Hepatocyte (in vitro differentiated cells): Measurements from ENCODE around the gene WHAMM. TPM values are rescaled to one million over a fixed set of nuclear protein-coding genes. Genes with fewer than 3 reads are reported as not detected.
"Not testable (repeated sequence)": the region's sequence is repeated elsewhere in the genome, so short reads cannot be mapped to it uniquely, and the experiment has no call there.

Source experiments
- DNase-seq: peaks from one replicate; pipeline ENCODE4 v3.0.0-alpha.2; 2016; ENCODE audit warnings: low spot score
- H2AFZ ChIP-seq: fragments of 200-600 bp; sonication (generic); 2 replicates; pipeline ENCODE4 v1.6.0; 2016; ENCODE audit warnings: antibody characterized with exemption, mild to moderate bottlenecking
- H3K27ac ChIP-seq: fragments of 200-600 bp; sonication (generic); 2 replicates; pipeline ENCODE4 v1.5.1; 2016; ENCODE audit warnings: mild to moderate bottlenecking
- H3K27me3 ChIP-seq: fragments of 200-600 bp; sonication (generic); 2 replicates; pipeline ENCODE4 v1.6.1; 2016
- H3K36me3 ChIP-seq: fragments of 200-600 bp; sonication (generic); replicated peaks from 2 replicates; pipeline ENCODE4 v1.5.1; 2016; ENCODE audit warnings: low read depth; ENCODE audit not compliant: insufficient read depth
- H3K4me1 ChIP-seq: fragments of 200-600 bp; sonication (generic); 2 replicates; pipeline ENCODE4 v1.5.1; 2016; ENCODE audit warnings: mild to moderate bottlenecking, moderate library complexity; ENCODE audit not compliant: insufficient read depth
- H3K4me2 ChIP-seq: fragments of 200-600 bp; sonication (generic); 2 replicates; pipeline ENCODE4 v1.6.0; 2016
- H3K4me3 ChIP-seq: fragments of 200-600 bp; sonication (generic); 2 replicates; pipeline ENCODE4 v1.5.1; 2016; ENCODE audit warnings: mild to moderate bottlenecking
- H3K79me2 ChIP-seq: fragments of 200-600 bp; sonication (generic); 2 replicates; pipeline ENCODE4 v1.6.0; 2017; ENCODE audit warnings: mild to moderate bottlenecking
- H3K9me2 ChIP-seq: fragments of 200-600 bp; sonication (generic); replicated peaks from 2 replicates; pipeline ENCODE4 v1.6.0; 2017; ENCODE audit warnings: mild to moderate bottlenecking; ENCODE audit not compliant: insufficient read depth
- H3K9me3 ChIP-seq: fragments of 200-600 bp; sonication (generic); 2 replicates; pipeline ENCODE4 v1.5.1; 2016; ENCODE audit warnings: low read depth, mild to moderate bottlenecking
- H4K20me1 ChIP-seq: fragments of 200-600 bp; sonication (generic); 2 replicates; pipeline ENCODE4 v1.6.0; 2016; ENCODE audit warnings: mild to moderate bottlenecking; ENCODE audit not compliant: insufficient read depth, poor library complexity, severe bottlenecking
- CTCF ChIP-seq: fragments of 200-600 bp; sonication (generic); IDR thresholded peaks from 2 replicates; pipeline ENCODE4 v1.5.1; 2016; ENCODE audit warnings: antibody characterized with exemption, mild to moderate bottlenecking; ENCODE audit not compliant: poor library complexity
- EZH2 ChIP-seq: fragments of 200-600 bp; sonication (generic); IDR thresholded peaks from 2 replicates; pipeline ENCODE4 v1.6.1; 2016; ENCODE audit warnings: antibody characterized with exemption, mild to moderate bottlenecking, borderline replicate concordance
- EZH2phosphoT487 ChIP-seq: fragments of 200-600 bp; sonication (generic); IDR thresholded peaks from one replicate; pipeline ENCODE4 v1.6.1; 2018; ENCODE audit warnings: antibody characterized with exemption, mild to moderate bottlenecking, low read depth, moderate library complexity; ENCODE audit not compliant: unreplicated experiment, severe bottlenecking
- whole genome bisulfite sequencing: methylation state at CpG from one replicate; pipeline ENCODE4 v1.1.6; 2016; ENCODE audit warnings: low lambda C conversion rate; ENCODE audit errors: missing lambda C conversion rate; 5-methylcytosine and 5-hydroxymethylcytosine counted together
- polyA plus RNA-seq: library from polyadenylated mRNA; unstranded; fragments of >200 nt; fragmentation: Nextera tagmentation; extraction: Ambion mirVana; gene quantifications from 2 replicates; pipeline ENCODE4 v1.2.1, GENCODE V29; 2016
- total RNA-seq: library from RNA; depleted of rRNA; stranded (reverse); fragments of >200 nt; gene quantifications from 2 replicates; pipeline ENCODE4 v1.2.3, GENCODE V29; 2014

The WHAMM gene
- total and polyA plus RNA-seq, 2 experiments from 2014 or later: 5.3 to 8.0 TPM

DNA sequence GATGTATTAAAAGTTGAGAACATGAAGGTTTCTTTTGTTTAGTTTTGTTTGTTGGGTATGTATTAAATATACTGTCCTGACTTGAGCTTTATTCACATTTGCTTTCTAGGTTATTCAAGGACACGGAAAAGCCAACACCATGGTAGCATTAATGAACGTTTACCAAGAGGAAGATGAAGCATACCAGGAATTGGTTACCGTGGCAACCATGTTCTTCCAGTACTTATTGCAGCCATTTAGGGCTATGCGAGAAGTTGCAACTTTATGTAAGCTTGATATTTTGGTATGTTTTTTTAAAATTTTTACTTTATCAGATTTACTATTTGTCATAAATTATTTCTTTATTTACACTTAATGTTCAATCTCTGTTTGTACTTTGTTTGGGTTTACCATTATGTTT lies 3.6 kb downstream of the WHAMM start:
- TF ChIP-seq EZH2 (no peak), EZH2phosphoT487 (no peak), CTCF (no peak)
- H3K4me1 ChIP-seq: peaks cover 8% of the 10 kb centered on the region
- peaks cover 31% of the 10 kb centered on the region for H4K20me1 ChIP-seq
- H3K4me3 ChIP-seq: no peak overlapping the region
- H2AFZ ChIP-seq: no peak overlapping the region
- WGBS: 85% methylated on average over 4 of the region's 4 CpGs
- no peaks in the 10 kb centered on the region for H3K9me2 ChIP-seq
- H3K27me3 ChIP-seq: no peaks in the 10 kb centered on the region
- peaks cover 55% of the 10 kb centered on the region for H3K79me2 ChIP-seq
- H3K36me3 ChIP-seq: no peaks in the 10 kb centered on the region
- no peak overlapping the region for H3K27ac ChIP-seq
- H3K9me3 ChIP-seq: no peaks in the 10 kb centered on the region
- H3K4me2 ChIP-seq: no peak overlapping the region
- no peak for DNase-seq

DNA sequence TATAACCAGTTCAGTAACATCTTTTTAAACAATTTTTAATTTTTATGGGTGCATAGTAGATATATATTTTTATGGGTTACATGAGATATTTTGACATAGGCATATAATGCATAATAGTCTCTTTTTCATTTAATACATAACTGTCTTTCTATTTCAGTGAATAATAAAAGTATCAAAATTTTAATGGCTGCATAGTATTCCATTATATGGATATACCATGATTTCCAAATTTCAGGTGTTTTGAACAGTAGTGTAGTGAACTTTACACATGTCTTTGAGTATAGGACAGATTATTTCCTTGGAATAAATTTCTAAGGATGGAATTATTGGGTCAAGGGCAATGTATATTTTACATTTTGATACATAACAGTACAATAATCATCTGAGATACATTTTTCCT lies 10.7 kb downstream of the WHAMM start:
- no peaks in the 10 kb centered on the region for H3K4me1 ChIP-seq
- H4K20me1 ChIP-seq: peaks cover 8% of the 10 kb centered on the region
- peaks cover 14% of the 10 kb centered on the region for H3K79me2 ChIP-seq
- peaks cover 4% of the 10 kb centered on the region for H3K36me3 ChIP-seq
- no peak overlapping the region for H3K4me3 ChIP-seq
- no peak for DNase-seq
- no peaks in the 10 kb centered on the region for H3K27me3 ChIP-seq
- H3K9me3 ChIP-seq: peaks cover 3% of the 10 kb centered on the region
- no peak overlapping the region for H3K4me2 ChIP-seq
- H2AFZ ChIP-seq: no peak overlapping the region
- no peaks in the 10 kb centered on the region for H3K9me2 ChIP-seq
- H3K27ac ChIP-seq: no peak overlapping the region
- TF ChIP-seq EZH2: no peak
- no peak for TF ChIP-seq EZH2phosphoT487

- H3K9me2 ChIP-seq, H4K20me1 ChIP-seq, H3K9me3 ChIP-seq, H3K4me1 ChIP-seq, H3K27ac ChIP-seq, DNase-seq, H3K27me3 ChIP-seq, H3K36me3 ChIP-seq, H2AFZ ChIP-seq, H3K79me2 ChIP-seq, H3K4me3 ChIP-seq, H3K4me2 ChIP-seq: not testable (repeated sequence)
- WGBS: 92% methylated on average over 3 of the region's 3 CpGs
These were observed 12.0 kb downstream of the WHAMM start for GRCh38 chr15:82821396-82821795.

- H3K36me3 ChIP-seq, H3K4me3 ChIP-seq, H3K27ac ChIP-seq, H3K4me2 ChIP-seq, H2AFZ ChIP-seq, H3K4me1 ChIP-seq, H4K20me1 ChIP-seq, H3K9me2 ChIP-seq, H3K9me3 ChIP-seq, H3K27me3 ChIP-seq, H3K79me2 ChIP-seq, DNase-seq: not testable (repeated sequence)
These were observed 12.4 kb downstream of the WHAMM start for GRCh38 chr15:82821851-82822250.

GRCh38 chr15:82823049-82823448 lies 13.6 kb downstream of the WHAMM start:
- H3K9me2 ChIP-seq: no peaks in the 10 kb centered on the region
- H3K4me3 ChIP-seq: no peak overlapping the region
- no peaks in the 10 kb centered on the region for H3K4me1 ChIP-seq
- H3K27ac ChIP-seq: no peak overlapping the region
- peaks cover 3% of the 10 kb centered on the region for H3K9me3 ChIP-seq
- H3K4me2 ChIP-seq: no peak overlapping the region
- no peaks in the 10 kb centered on the region for H3K27me3 ChIP-seq
- TF ChIP-seq CTCF (no peak), EZH2 (no peak), EZH2phosphoT487 (no peak)
- no peaks in the 10 kb centered on the region for H3K79me2 ChIP-seq
- H2AFZ ChIP-seq: no peak overlapping the region
- 98% methylated on average over 5 of the region's 5 CpGs for WGBS
- no peaks in the 10 kb centered on the region for H4K20me1 ChIP-seq
- DNase-seq: no peak
- peaks cover 4% of the 10 kb centered on the region for H3K36me3 ChIP-seq
